Cortex of kidney (tissue), 1 donor: ENCODE data around the gene FLYWCH1.

Experiments used
- DNase-seq: peaks from one replicate; lab custom pipeline; 2025; lab: John Stamatoyannopoulos, UW

FLYWCH1 gene, protein sequence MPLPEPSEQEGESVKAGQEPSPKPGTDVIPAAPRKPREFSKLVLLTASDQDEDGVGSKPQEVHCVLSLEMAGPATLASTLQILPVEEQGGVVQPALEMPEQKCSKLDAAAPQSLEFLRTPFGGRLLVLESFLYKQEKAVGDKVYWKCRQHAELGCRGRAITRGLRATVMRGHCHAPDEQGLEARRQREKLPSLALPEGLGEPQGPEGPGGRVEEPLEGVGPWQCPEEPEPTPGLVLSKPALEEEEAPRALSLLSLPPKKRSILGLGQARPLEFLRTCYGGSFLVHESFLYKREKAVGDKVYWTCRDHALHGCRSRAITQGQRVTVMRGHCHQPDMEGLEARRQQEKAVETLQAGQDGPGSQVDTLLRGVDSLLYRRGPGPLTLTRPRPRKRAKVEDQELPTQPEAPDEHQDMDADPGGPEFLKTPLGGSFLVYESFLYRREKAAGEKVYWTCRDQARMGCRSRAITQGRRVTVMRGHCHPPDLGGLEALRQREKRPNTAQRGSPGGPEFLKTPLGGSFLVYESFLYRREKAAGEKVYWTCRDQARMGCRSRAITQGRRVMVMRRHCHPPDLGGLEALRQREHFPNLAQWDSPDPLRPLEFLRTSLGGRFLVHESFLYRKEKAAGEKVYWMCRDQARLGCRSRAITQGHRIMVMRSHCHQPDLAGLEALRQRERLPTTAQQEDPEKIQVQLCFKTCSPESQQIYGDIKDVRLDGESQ

DNA sequence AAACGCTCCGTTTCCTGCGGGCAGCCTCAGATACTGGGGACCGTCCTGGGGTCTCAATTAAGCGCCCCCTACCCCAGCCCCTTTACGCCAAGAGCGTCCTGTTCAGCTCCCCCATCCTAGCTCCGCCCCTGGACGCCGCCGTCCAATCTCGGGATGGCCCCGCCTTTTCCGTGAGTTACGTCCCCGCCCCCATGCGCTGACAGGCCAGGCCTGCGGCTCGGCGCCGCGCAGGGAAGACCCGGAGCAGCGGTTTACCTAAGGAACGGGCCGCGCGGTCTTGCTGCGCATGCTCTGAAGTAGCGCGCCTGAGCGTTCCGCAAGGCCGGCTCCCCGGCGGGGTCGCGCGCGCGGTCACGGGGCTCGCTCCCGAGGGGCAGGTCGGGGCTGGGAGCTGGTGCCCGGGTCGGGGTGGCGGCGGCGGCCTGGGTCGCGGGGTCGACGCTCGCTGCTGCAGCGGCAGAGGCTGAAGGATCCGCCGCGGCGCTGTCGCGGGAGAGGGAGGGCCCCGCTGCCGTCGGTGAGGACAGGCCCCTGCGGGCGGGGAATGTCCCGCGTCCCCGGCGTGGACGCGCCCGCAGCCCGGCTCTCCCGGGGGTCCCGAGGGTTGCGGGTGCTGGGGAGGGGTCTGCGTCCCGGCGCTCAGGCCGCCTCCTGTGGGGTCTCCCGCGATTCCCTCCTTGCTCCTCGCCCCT lies at the start of gene FLYWCH1:
Gene FLYWCH1, plus strand, starts transcription at position 294 of the 692 bp plus-strand sequence. CDS start 17,755 bp downstream, outside the sequence.
- DNase-seq: peak; percentile 52

DNA sequence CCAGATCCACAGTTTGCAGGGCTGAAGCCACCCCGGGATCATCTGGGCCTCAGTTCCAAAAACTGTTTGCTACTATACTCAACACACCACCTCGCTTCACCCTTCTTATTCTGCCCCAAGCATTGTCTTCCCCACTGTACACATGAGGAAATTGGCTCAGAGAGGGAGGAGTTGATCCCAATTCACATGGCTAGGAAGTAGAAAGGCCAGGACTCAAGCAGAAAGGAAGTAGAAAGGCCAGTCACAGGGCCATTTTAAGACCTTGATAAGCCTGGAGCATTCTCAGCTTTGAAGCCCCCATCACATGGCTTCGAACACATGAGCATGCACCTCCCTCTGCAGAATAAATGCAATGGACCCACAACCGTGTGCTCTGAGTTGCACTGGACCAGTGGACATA lies 46.1 kb upstream of the FLYWCH1 start:
- no peak for DNase-seq

DNA sequence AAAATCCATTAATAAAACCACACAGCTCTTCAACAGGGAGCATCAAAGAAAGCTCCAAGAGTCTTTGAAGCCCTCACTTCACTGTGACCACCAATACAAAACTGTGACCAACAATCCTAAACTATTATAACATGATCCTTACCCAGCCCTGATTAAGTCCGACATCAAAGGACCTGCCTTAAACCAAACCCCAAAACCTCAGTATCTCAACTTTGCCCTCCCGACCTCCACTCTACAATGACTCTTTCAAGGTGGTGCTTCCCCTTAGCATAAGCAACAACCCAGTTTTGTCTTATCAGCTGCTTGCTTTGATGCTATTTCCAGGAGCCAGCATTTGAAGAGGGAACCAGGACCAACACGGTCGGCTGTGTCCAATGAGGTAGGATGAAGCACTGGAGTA lies 45.3 kb upstream of the FLYWCH1 start:
- no peak for DNase-seq

DNA sequence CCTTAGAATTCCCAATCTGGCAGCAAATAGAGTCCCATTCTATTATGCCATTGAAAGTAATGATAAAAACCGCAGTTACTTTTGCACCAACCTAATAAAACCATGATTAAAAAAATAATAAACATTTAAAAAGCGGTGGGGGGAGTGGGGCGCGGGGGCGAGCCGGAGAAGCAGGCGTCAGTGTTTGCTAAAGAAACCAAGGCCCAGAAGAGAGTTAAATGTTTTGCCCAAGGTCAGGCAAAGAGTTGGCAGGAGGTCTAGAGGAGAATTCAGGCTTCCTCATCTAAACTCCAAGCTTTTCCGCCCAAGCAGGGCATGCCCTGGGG lies 44.1 kb upstream of the FLYWCH1 start:
- no peak for DNase-seq

DNA sequence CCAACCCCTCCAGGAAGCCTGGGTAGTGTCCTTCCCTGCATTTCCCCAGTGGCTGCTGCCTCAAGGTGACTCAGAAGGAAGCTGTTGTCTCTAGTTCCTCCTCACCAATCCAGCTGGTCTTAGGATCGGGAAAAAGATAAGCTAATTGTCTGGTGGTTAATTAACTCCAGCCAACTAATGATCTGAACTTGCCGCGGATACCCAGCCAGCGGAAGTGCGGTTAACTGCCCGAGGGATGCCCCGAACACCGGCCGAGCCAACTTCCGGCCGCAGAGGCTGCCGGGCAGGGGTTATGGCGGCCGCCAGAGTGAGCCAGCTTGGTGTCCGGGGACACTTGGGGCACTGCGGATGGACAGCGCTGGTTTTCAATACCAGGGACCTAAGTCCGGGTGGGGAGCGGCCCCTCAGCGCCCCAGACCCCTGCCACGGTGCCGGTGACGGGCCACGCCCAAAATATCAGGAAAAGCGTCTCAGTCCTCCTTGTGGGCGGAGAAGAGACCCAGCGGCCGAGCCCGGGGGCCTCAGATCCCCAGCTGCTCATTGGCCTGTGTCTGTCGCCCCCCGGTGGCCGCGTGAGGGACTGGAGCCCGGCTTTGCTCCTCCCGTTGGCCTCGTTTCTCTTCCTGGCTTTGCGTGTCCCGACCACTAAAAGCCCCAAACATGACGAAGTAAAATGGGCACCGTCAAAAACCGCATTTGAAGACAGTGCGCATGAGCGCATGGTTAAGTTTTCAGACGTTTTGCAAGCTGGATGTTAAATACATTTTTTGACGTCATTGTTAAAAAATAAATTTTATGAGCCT lies 43.5 kb upstream of the FLYWCH1 start:
- peak; percentile 71 for DNase-seq

DNA sequence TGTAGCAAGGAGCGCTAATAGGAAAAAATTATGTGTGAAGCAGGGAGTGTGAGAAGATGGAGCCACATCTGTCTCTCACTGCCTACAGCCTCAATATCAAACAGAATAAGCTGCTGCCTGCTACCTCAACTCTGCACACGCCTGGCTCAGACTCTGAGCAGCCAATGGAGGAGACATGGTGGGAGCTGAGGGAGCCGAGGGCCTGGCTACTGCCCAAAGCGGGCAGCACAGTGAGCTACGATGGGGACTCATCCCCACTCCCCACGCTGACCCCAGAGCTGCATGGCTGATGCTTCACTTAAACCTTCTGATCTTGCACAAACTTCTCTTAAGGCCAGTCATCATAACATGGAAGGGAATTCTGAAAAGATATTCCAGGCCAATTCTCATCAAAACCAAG lies 39.8 kb upstream of the FLYWCH1 start:
- no peak for DNase-seq

DNA sequence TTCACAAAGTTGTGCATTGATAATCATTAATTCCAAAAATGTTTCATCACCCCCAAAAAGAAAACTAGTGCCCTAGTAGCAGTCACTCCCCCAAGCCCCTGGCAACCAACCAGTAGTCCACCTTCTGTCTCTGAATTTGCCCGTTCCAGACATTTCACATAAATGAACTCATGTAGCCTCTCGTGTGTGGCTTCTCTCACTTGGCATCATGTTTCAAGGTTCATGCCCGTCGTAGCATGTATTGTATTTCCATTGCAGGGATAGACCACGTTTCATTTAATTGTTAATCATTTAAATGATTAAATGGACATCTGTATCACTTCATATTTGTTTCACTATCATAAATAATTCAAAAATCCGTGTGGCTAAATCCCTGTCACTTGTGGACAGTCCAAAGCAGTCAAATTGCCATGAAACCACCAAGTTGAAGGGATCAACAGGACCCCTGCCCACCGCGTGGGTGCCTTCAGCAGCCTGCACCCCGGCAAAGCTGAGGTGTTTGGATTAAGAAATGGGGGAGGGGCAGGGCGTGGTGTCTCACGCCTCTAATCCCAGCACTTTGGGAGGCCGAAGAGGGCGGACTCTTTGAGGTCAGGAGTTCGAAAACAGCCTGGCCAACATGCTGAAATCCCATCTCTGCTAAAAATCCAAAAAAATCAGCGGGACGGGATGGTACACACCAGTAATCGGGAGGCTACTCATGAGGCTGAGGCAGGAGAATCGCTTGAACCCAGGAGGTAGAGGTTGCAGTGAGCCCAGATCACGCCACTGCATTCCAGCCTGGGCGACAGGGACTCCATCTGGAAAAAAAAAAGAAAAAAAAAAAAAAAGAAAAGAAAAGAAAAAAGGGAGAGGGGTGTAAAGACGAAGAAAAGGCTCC lies 37.5 kb upstream of the FLYWCH1 start:
- DNase-seq: no peak

DNA sequence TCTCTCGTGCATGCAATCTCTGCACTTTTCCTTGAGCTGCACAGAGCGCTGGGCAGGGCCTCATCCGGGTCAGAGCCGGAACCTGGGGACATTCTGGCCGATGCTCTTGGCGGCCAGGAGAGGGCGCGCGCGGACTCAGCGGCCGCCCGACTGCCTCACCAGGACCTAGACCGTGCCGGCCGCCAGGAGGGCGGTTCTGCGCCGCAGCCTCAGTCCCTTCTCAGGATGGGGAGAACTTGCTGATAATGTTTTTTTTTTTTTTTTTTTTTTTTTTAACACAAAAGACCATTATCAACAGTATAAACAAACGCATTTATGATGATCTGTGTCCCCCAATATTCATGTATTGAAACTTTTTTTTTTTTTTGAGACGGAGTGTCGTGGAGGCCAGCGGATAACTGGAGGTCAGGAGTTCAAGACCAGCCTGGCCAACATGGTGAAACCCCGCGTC lies 36.8 kb upstream of the FLYWCH1 start:
- DNase-seq: no peak

DNA sequence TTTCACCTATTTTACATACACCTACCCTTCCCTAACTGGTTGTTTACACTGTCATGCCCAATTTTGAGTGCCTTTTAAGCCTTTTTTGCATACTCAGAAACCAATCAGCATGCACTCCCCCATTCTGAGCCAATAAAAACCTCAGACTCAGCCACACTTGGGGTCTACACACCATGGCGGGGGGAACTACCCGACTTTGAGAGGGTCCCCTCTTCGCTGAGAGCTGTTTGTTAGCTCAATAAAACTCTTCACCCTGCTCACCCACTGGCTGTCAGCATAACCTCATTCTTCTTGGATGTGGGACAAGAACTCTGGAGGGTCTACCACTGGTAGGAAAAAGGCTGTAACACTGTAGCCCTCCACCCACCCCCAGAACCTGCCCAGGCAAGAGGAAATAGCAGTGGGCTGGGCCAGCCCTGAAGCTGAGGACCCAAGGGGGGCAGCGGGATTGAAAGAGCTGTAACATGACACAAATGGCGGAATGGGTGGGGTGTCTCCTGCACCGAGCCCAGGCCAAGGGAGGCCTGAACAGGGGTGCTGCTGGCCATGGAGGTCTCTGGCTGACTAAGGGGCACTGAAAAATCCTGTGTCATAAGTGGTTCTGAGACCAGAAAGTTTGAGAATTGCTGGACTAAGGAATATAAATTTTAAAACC lies 31.8 kb upstream of the FLYWCH1 start:
- DNase-seq: no peak

DNA sequence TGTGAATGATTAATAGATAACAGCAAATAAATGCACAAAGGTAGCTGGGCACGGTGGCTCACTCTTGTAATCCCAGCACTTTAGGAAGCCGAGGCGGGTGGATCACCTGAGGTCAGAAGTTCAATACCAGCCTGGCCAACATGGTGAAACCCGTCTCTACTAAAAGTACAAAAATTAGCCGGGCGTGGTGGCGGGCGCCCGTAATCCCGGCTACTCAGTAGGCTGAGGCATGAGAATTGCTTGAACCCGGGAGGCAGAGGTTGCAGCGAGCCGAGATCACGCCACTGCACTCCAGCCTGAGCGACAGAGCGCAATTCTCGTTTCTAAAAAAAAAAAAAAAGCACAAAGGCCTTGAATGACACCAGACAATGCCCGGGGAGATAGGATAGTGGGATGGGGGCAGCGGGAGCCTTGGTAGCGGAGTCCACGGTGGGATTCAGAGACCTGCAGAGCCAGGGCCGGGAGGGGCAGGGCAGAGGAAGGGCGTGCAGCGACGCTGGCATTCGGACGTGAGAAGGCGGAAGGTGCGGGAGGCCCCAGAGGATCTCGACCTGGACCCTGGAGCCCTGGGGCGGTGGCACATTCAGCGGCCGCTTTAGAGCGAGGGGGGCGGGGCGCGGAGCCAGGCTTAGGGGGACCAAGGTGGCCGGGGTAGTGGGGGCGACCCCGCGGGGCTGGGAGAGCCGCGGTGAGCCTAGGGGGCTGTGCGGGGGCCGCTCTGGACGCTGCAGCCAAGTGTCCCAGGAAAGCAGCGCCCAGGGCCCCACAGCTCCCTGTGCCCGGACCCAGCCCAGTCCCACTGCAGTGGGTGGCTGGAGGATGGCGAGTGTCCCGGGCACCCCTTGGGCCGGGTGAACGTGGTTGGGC lies 29.7 kb upstream of the FLYWCH1 start:
- no peak for DNase-seq

DNA sequence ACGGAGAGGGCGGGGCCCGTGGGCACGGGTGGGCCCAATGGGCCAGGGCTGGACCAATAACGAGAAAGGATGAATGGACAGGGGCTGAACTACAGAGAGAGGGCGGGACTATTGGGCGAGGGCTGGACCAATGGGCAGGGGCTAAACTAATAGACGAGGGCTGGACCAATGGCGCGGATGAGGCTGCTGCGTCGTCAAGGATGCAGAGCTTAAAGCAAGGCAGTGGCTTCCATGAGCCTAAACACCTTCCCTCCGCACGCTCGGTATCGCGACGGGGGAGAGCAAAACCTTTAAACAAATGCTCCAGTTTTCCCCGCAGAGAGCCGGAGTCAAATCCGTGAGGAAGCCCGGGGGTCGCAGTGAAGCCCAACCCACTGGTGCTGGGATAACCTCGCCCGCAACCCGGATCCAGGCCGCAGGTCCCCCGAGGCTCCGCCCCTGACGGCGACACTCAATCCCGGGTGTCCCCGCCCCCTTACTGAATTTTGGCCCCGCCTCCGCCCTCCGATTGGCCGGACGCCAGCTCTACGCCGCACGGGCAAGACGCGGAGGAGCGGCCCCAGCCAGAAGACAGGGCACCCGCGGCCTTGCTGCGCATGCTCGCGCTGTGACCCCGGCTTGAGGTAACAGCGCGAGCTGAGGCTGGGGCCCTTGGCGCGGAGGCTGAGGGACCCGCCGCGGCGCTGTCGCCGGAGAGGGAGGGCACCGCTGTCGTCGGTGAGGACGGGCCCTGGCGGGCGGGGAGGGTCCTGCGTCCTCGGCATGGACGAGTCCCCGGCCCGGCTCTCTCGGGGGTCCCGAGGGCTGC lies 28.9 kb upstream of the FLYWCH1 start, which contains the start of gene FLYWCH2:
Gene FLYWCH2, plus strand, starts transcription at position 566 of the 808 bp plus-strand sequence. CDS start 13,235 bp downstream, outside the sequence.
- DNase-seq: peak; percentile 88

DNA sequence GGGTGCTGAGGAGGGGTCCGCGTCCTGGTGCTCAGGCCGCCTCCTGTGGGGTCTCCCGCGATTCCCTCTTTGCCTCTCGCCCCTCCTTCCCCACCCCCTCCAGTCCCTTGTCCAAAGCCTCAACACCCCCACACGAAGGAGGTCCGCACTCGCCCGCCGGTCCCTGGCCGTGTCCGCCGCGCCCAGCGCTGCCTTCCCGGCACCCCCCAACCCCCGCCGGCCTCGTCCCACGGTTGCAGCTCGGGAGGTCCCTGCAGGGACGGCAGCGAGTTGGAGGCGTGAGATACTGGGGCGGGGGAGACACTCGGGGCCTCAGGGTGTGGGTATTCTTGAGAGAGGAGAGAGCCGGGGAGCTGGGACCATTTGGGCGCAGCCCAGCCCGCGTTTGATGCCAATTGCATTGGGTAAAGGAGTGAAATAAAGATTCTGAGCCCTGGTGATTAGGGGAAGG lies 28.2 kb upstream of the FLYWCH1 start:
- no peak for DNase-seq

DNA sequence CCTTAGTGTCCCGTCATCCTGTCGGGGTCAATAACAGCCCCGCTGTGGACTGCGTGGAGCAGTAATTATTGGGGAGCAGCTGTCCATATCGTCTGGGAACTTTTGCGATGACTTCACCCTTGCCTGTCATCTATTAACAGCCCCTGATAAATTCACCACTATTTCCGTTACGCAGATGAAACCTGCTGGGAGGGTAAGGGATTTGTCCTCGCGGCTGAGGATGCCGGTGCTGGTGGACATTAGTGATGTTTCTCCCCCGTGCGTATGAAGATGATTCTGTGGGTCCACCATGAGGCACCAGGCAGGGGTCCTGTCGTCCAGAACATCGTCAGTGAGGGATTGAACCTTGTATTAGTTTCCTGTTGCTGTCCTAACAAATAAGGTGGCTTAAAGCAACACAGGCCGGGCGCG lies 27.7 kb upstream of the FLYWCH1 start:
- DNase-seq: no peak

DNA sequence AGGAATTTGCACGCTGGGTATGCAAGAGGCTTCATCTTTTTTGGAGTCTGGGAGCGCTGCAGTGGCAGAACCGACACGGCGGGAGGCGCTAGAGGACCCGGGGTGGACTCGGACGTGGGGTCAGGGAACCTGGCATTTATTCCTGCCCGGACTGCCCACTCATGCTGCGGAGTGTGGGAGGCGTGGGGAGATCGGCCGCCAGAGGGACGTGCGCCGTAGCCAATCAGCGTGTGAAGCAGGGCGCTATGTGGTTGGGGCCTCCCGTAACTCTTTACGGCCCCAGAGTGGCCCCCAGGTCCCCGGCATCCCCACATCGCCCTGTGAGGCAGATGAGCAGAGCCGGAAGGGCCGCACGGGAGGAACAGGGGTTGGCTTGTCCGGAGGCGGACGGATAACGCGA lies 17.5 kb upstream of the FLYWCH1 start:
- DNase-seq: no peak

DNA sequence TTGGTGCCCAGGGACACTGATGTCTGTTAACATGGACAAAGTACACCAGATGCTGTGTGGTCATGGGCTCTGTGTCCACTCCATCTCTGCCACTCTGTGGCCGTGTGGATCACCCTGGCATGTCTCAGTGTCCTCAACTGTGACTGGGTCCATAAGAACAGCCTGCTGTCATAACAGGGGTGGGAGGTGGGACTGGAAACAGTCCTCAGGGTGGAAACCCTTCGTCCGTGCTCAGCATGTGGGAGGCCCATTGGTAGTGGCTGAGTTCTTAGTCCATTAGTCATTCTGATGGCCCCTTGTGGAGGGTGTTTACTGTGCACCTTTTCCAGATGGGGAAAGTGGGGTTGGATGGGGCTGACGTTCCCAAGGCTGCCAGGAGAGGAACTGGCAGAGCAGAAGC lies 15.9 kb upstream of the FLYWCH1 start:
- no peak for DNase-seq

DNA sequence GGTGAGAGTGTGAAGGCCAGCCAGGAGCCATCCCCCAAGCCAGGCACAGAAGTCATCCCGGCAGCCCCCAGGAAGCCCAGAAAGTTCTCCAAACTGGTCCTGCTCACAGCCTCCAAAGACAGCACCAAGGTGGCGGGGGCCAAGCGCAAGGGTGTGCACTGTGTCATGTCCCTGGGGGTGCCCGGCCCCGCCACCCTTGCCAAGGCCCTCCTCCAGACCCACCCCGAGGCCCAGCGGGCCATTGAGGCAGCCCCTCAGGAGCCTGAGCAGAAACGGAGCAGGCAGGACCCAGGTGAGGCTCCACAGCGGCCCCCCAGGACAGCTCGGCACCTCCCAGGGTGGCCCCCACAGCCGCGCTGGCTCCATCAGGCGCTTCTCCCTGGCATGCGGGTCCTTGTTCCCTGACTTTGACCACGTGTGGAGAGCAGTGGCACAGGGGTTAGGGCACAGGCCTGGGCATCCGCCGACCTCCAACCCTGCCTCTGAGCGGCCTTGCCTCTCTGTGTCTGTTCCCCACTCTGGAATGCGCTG lies 15.2 kb upstream of the FLYWCH1 start:
- DNase-seq: no peak

DNA sequence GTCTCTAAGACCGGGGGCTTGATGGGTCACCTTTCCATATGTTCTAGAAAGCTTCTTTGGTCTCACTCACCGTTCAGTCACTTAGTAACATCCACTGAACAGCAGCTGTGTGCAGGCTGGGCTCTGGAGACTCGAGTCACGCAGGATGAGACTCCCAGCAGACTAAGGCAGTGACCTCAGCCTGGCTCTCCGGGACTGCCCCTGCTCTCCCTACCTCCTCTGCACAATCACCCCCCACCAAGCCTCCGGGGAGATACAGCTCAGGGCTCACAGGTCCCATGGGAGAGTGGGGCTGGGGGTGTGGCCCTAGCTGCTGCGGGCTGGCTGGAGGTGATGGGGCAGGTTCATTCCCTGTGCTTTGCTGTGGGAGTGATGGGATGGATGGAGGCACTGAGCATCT lies 14.6 kb upstream of the FLYWCH1 start:
- no peak for DNase-seq
